ENCODE data around the gene CD2.

CD2 gene

GRCh38 chr1:116791727-116792126 is 37.5 kb downstream of the CD2 start:
- DNase-seq, result no peak

- no peak for DNase-seq
Observed at GRCh38 chr1:116793357-116793935, 39.2 kb downstream of the CD2 start.

GRCh38 chr1:116794371-116794770 is 40.1 kb downstream of the CD2 start:
- DNase-seq, result no peak

GRCh38 chr1:116794804-116795481 is 40.7 kb downstream of the CD2 start:
- DNase-seq, result no peak

GRCh38 chr1:116795482-116795829 is 41.2 kb downstream of the CD2 start:
- no peak for DNase-seq

- no peak for DNase-seq
Observed at GRCh38 chr1:116804736-116805135, 50.5 kb downstream of the CD2 start.

GRCh38 chr1:116805398-116805797 is 51.2 kb downstream of the CD2 start:
- DNase-seq, result no peak

GRCh38 chr1:116806245-116806644 is 52.0 kb downstream of the CD2 start:
- no peak for DNase-seq

- no peak for DNase-seq
Observed at GRCh38 chr1:116806671-116807070, 52.4 kb downstream of the CD2 start.

GRCh38 chr1:116807394-116808199 is 53.4 kb downstream of the CD2 start:
- no peak for DNase-seq

- DNase-seq, result no peak
Observed at GRCh38 chr1:116808200-116808847, 54.1 kb downstream of the CD2 start.

- no peak for DNase-seq
Observed at GRCh38 chr1:116808848-116809508, 54.7 kb downstream of the CD2 start.

GRCh38 chr1:116811321-116811720 is 57.1 kb downstream of the CD2 start:
- DNase-seq, result no peak

GRCh38 chr1:116814926-116815723 is 60.9 kb downstream of the CD2 start:
- no peak for DNase-seq

- no peak for DNase-seq
Observed at GRCh38 chr1:116817582-116818064, 63.4 kb downstream of the CD2 start.
